ENCODE results near the gene ZRANB2.

- TF ChIP-seq CTCF (IDR thresholded peaks at IDR 0.05; ENCODE audit: poor library complexity) (no peak), EZH2 (IDR thresholded peaks at IDR 0.05; ENCODE audit: borderline replicate concordance) (no peak)
Observed at GRCh38 chr1:71018791-71019190, 62.0 kb downstream of the ZRANB2 start.

Data from hepatocyte (in vitro differentiated cells).